Small intestine (tissue), 7 donors: ENCODE results near the gene BTBD17. TPM values are rescaled to one million over a fixed set of nuclear protein-coding genes. Genes with fewer than 3 reads are reported as not detected.

ENCODE experiments used
- DNase-seq, 2 donors: peaks; one replicate each; pipeline versions ENCODE4 v3.0.0 to v3.0.0-alpha.2; 2013
- FAIRE-seq: peaks from 2 replicates; lab custom pipeline; 2012; peaks lifted over from hg19 to GRCh38; lab: Jason Lieb, UNC
- H3K27ac ChIP-seq, 3 donors: one replicate each; pipeline ENCODE4 v1.5.1; 2013; ENCODE audit warnings: low read length in 2 of 3, mild to moderate bottlenecking in 2 of 3, control low read depth in 1 of 3, inconsistent platforms in 1 of 3, low read depth in 1 of 3, moderate library complexity in 1 of 3
- H3K27me3 ChIP-seq, 3 donors: one replicate each; pipeline ENCODE4 v1.6.1; 2013; ENCODE audit warnings: low read length in 3 of 3, inconsistent platforms in 1 of 3; ENCODE audit not compliant: control insufficient read depth in 3 of 3, insufficient read depth in 3 of 3
- H3K36me3 ChIP-seq, 3 donors: one replicate each; pipeline ENCODE4 v1.6.1; 2013; ENCODE audit warnings: low read length in 3 of 3, inconsistent platforms in 1 of 3, low read depth in 1 of 3, mild to moderate bottlenecking in 1 of 3, moderate library complexity in 1 of 3; ENCODE audit not compliant: control insufficient read depth in 3 of 3, insufficient read depth in 2 of 3
- H3K4me1 ChIP-seq, 3 donors: one replicate each; pipeline ENCODE4 v1.6.1; 2013; ENCODE audit warnings: low read length in 2 of 3, inconsistent platforms in 1 of 3, low read depth in 1 of 3, mild to moderate bottlenecking in 1 of 3, moderate library complexity in 1 of 3; ENCODE audit not compliant: control insufficient read depth in 3 of 3, insufficient read depth in 2 of 3
- H3K4me3 ChIP-seq, 3 donors: one replicate each; pipeline ENCODE4 v1.5.1; 2013; ENCODE audit warnings: low read length in 3 of 3, control low read depth in 1 of 3, inconsistent platforms in 1 of 3, low read depth in 1 of 3, mild to moderate bottlenecking in 1 of 3, moderate library complexity in 1 of 3
- H3K9me3 ChIP-seq, 2 donors: one replicate each; pipeline ENCODE4 v1.6.1; 2013; ENCODE audit warnings: low read depth in 1 of 2, low read length in 1 of 2; ENCODE audit not compliant: control insufficient read depth in 2 of 2, insufficient read depth in 1 of 2
- WGBS, 3 donors: extraction: QIAGEN DNeasy Blood & Tissue Kit; methylation state at CpG; one replicate each; pipeline ENCODE4 v1.1.7; 2013; 5-methylcytosine and 5-hydroxymethylcytosine counted together
- polyA plus RNA-seq, 4 donors: library from polyadenylated mRNA; stranded (reverse) in 3 of 4; unstranded in 1 of 4; fragments of 200-250 nt in 3 of 4; fragments of 120-200 nt in 1 of 4; gene quantifications; one replicate each; pipeline versions ENCODE4 v1.2.1 to v1.2.3, GENCODE V29; 2013
- donor health status: healthy with polysubstance abuse.
- donor health status: control.
- donor health status: control.
- donor health status: Bipolar disorder and iron deficiency.
- donor health status: healthy.

The BTBD17 gene
- polyA plus RNA-seq, 4 donors: 0.15 to 0.21 TPM; not detected in 2

- Histone ChIP-seq H3K36me3 (no peaks in the 10 kb centered on the region), H3K27me3 (peaks cover 11 to 59% (median 11%) of the 10 kb centered on the region in 3 donors), H3K27ac (no peak overlapping the region), H3K4me3 (no peak overlapping the region), H3K9me3 (no peaks in the 10 kb centered on the region), H3K4me1 (no peaks in the 10 kb centered on the region)
- 70 to 81% (median 81%) methylated on average over 18 to 20 of the region's 20 CpGs for WGBS, 3 donors
- no peak for FAIRE-seq
- DNase-seq: no peak
Observed at GRCh38 chr17:74350486-74350885, 11.2 kb downstream of the BTBD17 start.

GRCh38 chr17:74349120-74349519, 12.5 kb downstream of the BTBD17 start:
- Histone ChIP-seq H3K4me1 (no peaks in the 10 kb centered on the region), H3K27ac (no peak overlapping the region), H3K9me3 (no peaks in the 10 kb centered on the region), H3K27me3 (peaks cover 4 to 46% (median 9%) of the 10 kb centered on the region in 3 donors), H3K36me3 (no peaks in the 10 kb centered on the region), H3K4me3 (no peak overlapping the region)
- 64 to 71% (median 68%) methylated on average over 19 of the region's 19 CpGs for WGBS, 3 donors
- no peak for FAIRE-seq
- DNase-seq: no peak

- Histone ChIP-seq H3K4me1 (no peaks in the 10 kb centered on the region), H3K9me3 (no peaks in the 10 kb centered on the region), H3K27ac (no peak overlapping the region), H3K4me3 (no peak overlapping the region), H3K36me3 (no peaks in the 10 kb centered on the region), H3K27me3 (peaks cover 3 to 35% (median 5%) of the 10 kb centered on the region in 3 donors)
- FAIRE-seq (no peak), DNase-seq (no peak)
- 79 to 83% (median 82%) methylated on average over 14 of the region's 14 CpGs for WGBS, 3 donors
Observed at GRCh38 chr17:74347646-74348045, 14.0 kb downstream of the BTBD17 start.

- FAIRE-seq (no peak), DNase-seq (no peak)
- WGBS, 3 donors: 56 to 72% (median 57%) methylated on average over 13 of the region's 13 CpGs
- no peak overlapping the region for H3K27ac ChIP-seq
- H3K4me1 ChIP-seq: no peaks in the 10 kb centered on the region
- no peaks in the 10 kb centered on the region for H3K36me3 ChIP-seq
- no peak overlapping the region for H3K4me3 ChIP-seq
- H3K9me3 ChIP-seq: no peaks in the 10 kb centered on the region
- H3K27me3 ChIP-seq: peaks cover 0 to 18% (median 0%) of the 10 kb centered on the region in 3 donors
Observed at GRCh38 chr17:74345433-74346241, 16.0 kb downstream of the BTBD17 start.

- H3K27ac ChIP-seq: no peak overlapping the region
- no peak overlapping the region for H3K4me3 ChIP-seq
- no peak for FAIRE-seq
- H3K9me3 ChIP-seq: no peaks in the 10 kb centered on the region
- no peaks in the 10 kb centered on the region for H3K36me3 ChIP-seq
- H3K27me3 ChIP-seq: peaks cover 0 to 12% (median 0%) of the 10 kb centered on the region in 3 donors
- 60 to 78% (median 64%) methylated on average over 19 to 21 of the region's 21 CpGs for WGBS, 3 donors
- no peaks in the 10 kb centered on the region for H3K4me1 ChIP-seq
- no peak for DNase-seq
Observed at GRCh38 chr17:74344658-74345057, 17.0 kb downstream of the BTBD17 start.

GRCh38 chr17:74343526-74344284, 18.0 kb downstream of the BTBD17 start:
- FAIRE-seq: no peak
- Histone ChIP-seq H3K36me3 (no peaks in the 10 kb centered on the region), H3K4me1 (no peaks in the 10 kb centered on the region), H3K27me3 (peaks cover 0 to 6% (median 0%) of the 10 kb centered on the region in 3 donors), H3K27ac (no peak overlapping the region), H3K4me3 (no peak overlapping the region), H3K9me3 (no peaks in the 10 kb centered on the region)
- DNase-seq: no peak
- WGBS, 3 donors: 35 to 56% (median 36%) methylated on average over 9 of the region's 9 CpGs

GRCh38 chr17:74343121-74343520, 18.5 kb downstream of the BTBD17 start:
- Histone ChIP-seq H3K27me3 (peaks cover 0 to 6% (median 0%) of the 10 kb centered on the region in 3 donors), H3K4me3 (no peak overlapping the region), H3K27ac (no peak overlapping the region), H3K9me3 (no peaks in the 10 kb centered on the region), H3K36me3 (no peaks in the 10 kb centered on the region), H3K4me1 (no peaks in the 10 kb centered on the region)
- FAIRE-seq (no peak), DNase-seq (no peak)
- WGBS, 3 donors: 81 to 87% (median 83%) methylated on average over 8 of the region's 8 CpGs

GRCh38 chr17:74342224-74342623, 19.4 kb downstream of the BTBD17 start:
- no peak overlapping the region for H3K27ac ChIP-seq
- no peaks in the 10 kb centered on the region for H3K4me1 ChIP-seq
- H3K36me3 ChIP-seq: no peaks in the 10 kb centered on the region
- H3K27me3 ChIP-seq: peaks cover 0 to 4% (median 0%) of the 10 kb centered on the region in 3 donors
- no peak overlapping the region for H3K4me3 ChIP-seq
- H3K9me3 ChIP-seq: no peaks in the 10 kb centered on the region
- FAIRE-seq (no peak), DNase-seq (no peak)
- WGBS, 3 donors: 54 to 76% (median 58%) methylated on average over 9 to 10 of the region's 10 CpGs
